ENCODE measurements around the gene CREG2.

Gene CREG2

DNA sequence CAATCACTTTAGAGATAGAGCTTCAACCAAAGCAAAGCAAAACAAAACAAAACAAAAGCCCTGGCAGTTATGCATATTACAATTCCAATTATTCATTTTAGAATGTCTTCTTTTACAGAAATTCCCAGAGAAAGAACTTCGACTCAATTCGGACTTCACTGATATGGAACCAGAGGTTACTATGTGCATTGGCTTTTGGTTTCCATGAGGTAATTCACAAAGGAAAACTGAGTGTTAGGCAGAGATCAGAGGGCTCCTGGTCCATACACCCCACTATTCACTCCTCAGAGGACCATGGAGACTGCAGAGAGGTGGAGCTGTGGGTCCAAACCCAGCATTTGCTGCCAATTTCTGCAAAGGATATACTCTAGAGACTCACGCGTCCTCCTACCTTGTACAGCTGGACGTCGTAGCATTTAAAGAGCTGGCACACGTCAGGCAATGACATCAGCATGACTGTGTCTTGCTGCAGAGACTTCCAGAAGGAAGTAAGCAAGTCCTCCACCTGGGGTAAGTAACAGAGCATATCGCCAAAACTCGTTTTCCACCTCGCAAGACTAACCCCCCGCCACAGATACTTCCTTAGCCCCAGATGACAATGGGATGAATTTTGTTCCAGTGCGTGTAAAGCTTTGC, 31.3 kb upstream of the CREG2 start:
- Mint-ChIP-seq H3K27ac (no peak overlapping the region), H3K27me3 (no peaks in the 10 kb centered on the region), H3K36me3 (no peaks in the 10 kb centered on the region), H3K4me3 (no peak overlapping the region), H3K4me1 (peaks cover 4 to 6% of the 10 kb centered on the region in 2 donors), H3K9me3 (peaks cover 0 to 2% of the 10 kb centered on the region in 2 donors)
- no peak for DNase-seq
- peak; percentile 27 to 42 for ATAC-seq (replicated peaks)

DNA sequence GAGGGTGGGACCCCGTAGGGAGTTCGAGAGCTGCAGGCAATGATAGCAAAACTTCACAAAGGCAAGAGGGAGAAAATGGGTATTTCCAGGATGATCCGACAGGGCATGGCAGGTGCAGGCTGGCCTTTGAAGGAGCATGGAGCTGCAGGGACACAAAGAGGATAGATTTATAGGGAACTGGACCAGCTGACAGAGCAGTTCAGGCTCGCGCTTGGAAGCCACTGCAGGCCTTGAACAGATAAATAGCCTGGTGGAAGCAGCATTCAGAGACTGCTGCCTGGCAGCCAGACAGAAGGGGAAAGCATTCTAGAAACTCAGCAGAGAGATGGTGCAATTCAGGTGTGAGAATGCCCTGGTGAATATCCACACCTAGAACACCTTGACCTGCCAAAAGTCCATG, 29.3 kb upstream of the CREG2 start:
- Mint-ChIP-seq H3K27me3 (no peaks in the 10 kb centered on the region), H3K4me3 (no peak overlapping the region), H3K36me3 (no peaks in the 10 kb centered on the region), H3K27ac (no peak overlapping the region), H3K4me1 (peaks cover 4 to 6% of the 10 kb centered on the region in 2 donors), H3K9me3 (peaks cover 0 to 2% of the 10 kb centered on the region in 2 donors)
- DNase-seq (no peak), ATAC-seq (replicated peaks) (no peak)

DNA sequence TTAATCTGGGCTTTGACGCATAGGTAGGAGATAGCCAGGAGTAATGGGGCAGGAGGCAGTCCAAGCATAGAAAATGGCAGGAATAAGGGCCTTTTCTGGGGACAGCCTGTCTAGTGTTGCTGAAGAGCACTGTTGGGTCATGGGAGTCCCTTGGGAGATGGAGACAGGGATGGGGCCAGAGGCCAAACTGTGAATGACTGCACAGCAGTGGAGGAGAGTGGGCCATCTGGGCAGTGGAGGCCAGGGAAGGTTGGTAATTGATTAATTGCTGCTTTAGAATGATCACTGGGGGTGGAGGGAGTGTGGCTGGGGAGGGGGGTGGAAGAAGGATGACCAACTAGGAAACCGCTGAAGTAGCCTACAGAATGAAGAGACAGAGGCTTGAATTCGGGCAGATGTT, 28.6 kb upstream of the CREG2 start:
- H3K4me1 Mint-ChIP-seq: peaks cover 4 to 6% of the 10 kb centered on the region in 2 donors
- no peak overlapping the region for H3K4me3 Mint-ChIP-seq
- no peak overlapping the region for H3K27ac Mint-ChIP-seq
- no peaks in the 10 kb centered on the region for H3K27me3 Mint-ChIP-seq
- DNase-seq (no peak), ATAC-seq (replicated peaks) (no peak)
- H3K9me3 Mint-ChIP-seq: peaks cover 0 to 2% of the 10 kb centered on the region in 2 donors
- H3K36me3 Mint-ChIP-seq: no peaks in the 10 kb centered on the region

DNA sequence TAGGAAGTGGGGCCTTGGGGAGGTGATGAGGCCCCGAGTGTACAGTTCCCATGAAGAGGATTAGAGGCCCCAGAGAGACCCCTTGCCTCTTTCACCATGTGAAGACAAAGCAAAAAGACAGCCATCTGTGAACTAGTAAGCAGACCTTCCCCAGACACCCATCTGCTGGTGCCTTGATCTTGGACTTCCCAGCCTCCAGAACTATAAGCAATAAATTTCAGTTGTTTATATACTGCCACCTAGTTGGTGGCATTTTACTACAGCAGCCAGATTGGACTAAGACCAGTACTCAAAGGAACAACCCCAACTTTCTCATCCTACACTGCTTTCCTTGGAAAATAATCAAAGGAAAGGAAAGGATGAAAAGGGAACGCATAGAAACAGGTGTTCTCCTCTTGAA, 27.9 kb upstream of the CREG2 start:
- Mint-ChIP-seq H3K9me3 (peaks cover 0 to 2% of the 10 kb centered on the region in 2 donors), H3K27me3 (peaks cover 0 to 1% of the 10 kb centered on the region in 2 donors), H3K27ac (no peak overlapping the region), H3K4me3 (no peak overlapping the region), H3K4me1 (peaks cover 4 to 6% of the 10 kb centered on the region in 2 donors), H3K36me3 (no peaks in the 10 kb centered on the region)
- ATAC-seq (replicated peaks): no peak
- DNase-seq: no peak

DNA sequence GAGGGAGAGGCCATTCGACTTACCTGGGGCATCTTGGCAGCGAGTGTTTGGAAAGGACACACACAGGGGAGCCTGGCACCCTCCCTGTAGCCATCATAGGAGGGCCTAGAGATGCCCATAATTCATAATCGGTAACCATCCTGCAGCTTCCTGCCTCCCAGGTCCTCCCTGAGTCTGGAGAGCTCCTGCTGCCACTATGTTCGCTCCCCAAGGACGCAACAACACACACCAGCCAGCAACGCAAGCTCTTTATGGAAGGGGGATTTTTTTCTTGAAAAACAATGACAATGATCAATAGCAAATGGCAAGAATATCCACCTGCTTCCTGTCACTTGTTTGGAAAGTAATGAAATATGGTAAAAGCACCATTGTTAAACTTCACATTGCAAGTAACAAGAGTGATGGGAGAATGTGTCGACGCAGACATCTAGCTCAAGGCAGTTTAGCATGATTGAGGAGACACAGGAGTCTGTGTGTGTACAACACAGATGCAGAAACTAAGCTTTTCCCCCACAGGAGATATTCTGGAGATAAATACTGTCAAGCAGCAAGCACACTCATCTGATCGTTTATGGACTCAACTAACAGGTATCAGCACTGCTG, 24.9 kb upstream of the CREG2 start:
- DNase-seq (no peak), ATAC-seq (replicated peaks) (no peak)
- H3K36me3 Mint-ChIP-seq: no peaks in the 10 kb centered on the region
- H3K4me3 Mint-ChIP-seq: no peak overlapping the region
- peaks cover 0 to 2% of the 10 kb centered on the region in 2 donors for H3K9me3 Mint-ChIP-seq
- peaks cover 0 to 6% of the 10 kb centered on the region in 2 donors for H3K27me3 Mint-ChIP-seq
- peaks cover 0 to 2% of the 10 kb centered on the region in 2 donors for H3K4me1 Mint-ChIP-seq
- no peak overlapping the region for H3K27ac Mint-ChIP-seq

DNA sequence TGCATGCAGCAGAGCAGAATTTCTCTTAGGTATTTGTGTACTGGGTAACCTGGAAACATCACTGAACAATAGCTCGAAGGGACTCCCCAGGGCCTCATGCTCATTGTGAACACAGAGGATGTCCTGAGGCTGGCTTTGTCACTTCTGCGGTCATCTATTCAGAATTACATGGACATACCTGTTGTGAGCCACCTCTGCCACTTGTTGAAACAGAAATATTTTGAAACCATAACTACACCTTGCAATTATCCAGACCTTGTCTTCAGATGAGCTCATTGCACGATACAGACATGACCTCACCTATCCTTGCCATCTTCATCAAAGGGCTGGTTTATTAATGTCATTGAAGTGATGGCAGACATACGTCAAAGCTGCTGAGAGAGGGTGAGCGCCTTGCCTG, 23.4 kb upstream of the CREG2 start:
- H3K27ac Mint-ChIP-seq: no peak overlapping the region
- peaks cover 0 to 6% of the 10 kb centered on the region in 2 donors for H3K27me3 Mint-ChIP-seq
- ATAC-seq (replicated peaks) (no peak), DNase-seq (no peak)
- H3K36me3 Mint-ChIP-seq: no peaks in the 10 kb centered on the region
- peaks cover 0 to 2% of the 10 kb centered on the region in 2 donors for H3K9me3 Mint-ChIP-seq
- H3K4me1 Mint-ChIP-seq: peaks cover 4 to 5% of the 10 kb centered on the region in 2 donors
- H3K4me3 Mint-ChIP-seq: no peak overlapping the region

DNA sequence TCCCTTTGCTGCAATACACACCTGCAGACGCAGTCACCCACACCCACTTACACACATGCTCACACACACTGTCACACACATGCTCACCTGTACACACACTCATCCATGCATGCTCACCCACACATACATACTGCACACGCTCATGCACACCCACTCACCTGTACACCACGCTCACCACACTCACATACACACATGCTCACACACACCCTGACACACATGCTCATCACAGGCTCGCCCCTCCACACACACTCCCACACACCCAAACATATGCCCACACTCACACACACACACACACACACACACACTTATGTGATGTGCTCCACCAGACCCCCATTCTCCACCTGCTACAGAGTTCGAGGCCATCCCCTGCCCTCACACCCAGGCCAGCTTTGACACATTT, 22.8 kb upstream of the CREG2 start:
- H3K4me3 Mint-ChIP-seq: no peak overlapping the region
- H3K27ac Mint-ChIP-seq: no peak overlapping the region
- DNase-seq (no peak), ATAC-seq (replicated peaks) (no peak)
- no peaks in the 10 kb centered on the region for H3K36me3 Mint-ChIP-seq
- peaks cover 0 to 2% of the 10 kb centered on the region in 2 donors for H3K9me3 Mint-ChIP-seq
- peaks cover 0 to 6% of the 10 kb centered on the region in 2 donors for H3K27me3 Mint-ChIP-seq
- peaks cover 11% of the 10 kb centered on the region in 2 donors for H3K4me1 Mint-ChIP-seq

DNA sequence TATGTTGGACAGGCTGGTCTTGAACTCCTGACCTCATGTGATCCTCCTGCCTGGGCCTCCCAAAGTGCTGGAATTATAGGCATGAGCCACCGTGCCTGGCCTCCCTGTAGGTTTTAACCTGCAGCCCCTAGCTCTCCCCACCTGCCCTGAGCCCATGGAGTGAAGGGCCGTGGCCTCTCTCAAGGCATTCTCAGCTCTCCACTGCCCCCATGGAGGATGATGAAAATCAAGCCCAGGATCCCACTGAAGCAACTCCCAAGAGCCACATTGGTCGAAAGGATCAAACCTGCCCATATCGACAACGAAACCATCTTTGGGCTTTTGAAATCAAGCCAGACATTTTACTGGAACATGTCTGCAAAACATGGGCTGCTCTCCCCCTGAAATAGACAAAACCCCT, 22.4 kb upstream of the CREG2 start:
- ATAC-seq (replicated peaks) (no peak), DNase-seq (no peak)
- Mint-ChIP-seq H3K4me1 (peaks cover 12 to 13% of the 10 kb centered on the region in 2 donors), H3K36me3 (no peaks in the 10 kb centered on the region), H3K27ac (no peak overlapping the region), H3K27me3 (peaks cover 0 to 6% of the 10 kb centered on the region in 2 donors), H3K4me3 (no peak overlapping the region), H3K9me3 (no peaks in the 10 kb centered on the region)

DNA sequence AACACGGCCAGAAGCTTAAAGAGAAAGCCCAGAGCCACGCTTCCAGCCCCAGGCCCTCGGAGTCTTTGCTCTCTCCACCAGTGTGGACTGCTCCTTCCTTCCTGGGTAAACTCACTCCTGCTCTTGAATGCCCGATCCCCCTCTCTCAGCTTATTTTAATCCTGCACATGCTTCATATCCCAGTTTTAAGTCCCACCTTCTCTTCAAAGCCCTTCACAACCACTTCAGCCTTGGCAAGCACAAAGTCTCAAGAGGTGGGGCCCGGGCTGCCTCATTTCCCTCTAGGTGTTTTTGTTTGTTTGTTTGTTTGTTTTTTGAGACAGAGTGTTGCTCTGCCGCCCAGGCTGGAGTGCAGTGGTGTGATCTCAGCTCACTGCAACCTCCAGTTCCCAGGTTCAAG, 21.6 kb upstream of the CREG2 start:
- Mint-ChIP-seq H3K27ac (no peak overlapping the region), H3K4me3 (no peak overlapping the region), H3K4me1 (peaks cover 12 to 21% of the 10 kb centered on the region in 2 donors), H3K27me3 (peaks cover 0 to 6% of the 10 kb centered on the region in 2 donors), H3K36me3 (no peaks in the 10 kb centered on the region), H3K9me3 (no peaks in the 10 kb centered on the region)
- DNase-seq (no peak), ATAC-seq (replicated peaks) (no peak)

DNA sequence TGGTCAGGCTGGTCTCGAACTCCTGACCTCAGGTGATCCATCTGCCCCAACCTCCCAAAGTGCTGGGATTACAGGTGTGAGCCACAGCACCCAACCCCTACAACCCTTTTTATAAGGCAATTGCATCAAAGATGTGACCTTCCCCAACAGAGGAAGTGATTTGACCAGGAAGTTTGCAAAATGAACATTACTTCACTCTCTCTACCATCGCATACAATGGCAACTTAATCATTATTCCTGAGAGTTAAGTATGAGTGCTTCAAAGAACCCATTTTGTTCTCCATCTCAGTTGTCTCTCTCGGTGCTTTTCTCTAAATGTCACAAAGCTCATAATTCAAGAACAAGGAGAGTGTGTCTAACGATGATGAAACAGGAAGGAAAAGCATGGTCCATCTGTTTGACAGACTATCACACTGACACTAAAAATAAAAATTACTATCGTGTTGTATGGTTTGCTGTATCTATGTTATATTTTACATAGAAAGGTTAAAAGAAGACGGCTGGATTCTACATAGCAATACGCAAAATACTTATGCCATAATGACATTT, 18.1 kb upstream of the CREG2 start:
- H3K27ac Mint-ChIP-seq: peak overlapping the region; percentile 26
- H3K36me3 Mint-ChIP-seq: no peaks in the 10 kb centered on the region
- DNase-seq (no peak), ATAC-seq (replicated peaks) (no peak)
- H3K4me1 Mint-ChIP-seq: peaks cover 37 to 53% of the 10 kb centered on the region in 2 donors
- peaks cover 0 to 6% of the 10 kb centered on the region in 2 donors for H3K27me3 Mint-ChIP-seq
- no peaks in the 10 kb centered on the region for H3K9me3 Mint-ChIP-seq
- peak overlapping the region in 1 of 2 donors; percentile 44 for H3K4me3 Mint-ChIP-seq

DNA sequence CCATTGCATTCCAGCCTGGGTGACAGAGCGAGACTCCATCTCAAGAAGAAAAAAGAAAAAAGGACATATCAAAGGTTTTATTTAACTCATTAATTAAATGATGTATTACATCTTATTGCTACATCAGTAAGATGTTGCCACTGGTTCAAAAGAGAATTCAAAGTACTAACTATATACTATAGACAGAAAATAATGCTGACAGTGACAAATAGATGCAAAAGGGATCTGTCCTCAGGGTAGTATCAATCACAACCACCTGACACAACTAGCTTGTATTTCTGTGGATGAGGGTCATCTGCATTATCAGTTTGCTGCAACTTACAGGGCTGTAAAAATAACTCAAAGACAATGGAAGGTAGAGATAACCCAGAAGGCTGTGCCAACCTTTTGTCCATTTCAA, 16.4 kb upstream of the CREG2 start:
- Mint-ChIP-seq H3K27me3 (no peaks in the 10 kb centered on the region), H3K4me3 (no peak overlapping the region), H3K27ac (no peak overlapping the region), H3K4me1 (peaks cover 48 to 69% of the 10 kb centered on the region in 2 donors), H3K36me3 (no peaks in the 10 kb centered on the region), H3K9me3 (no peaks in the 10 kb centered on the region)
- no peak for DNase-seq
- ATAC-seq (replicated peaks): no peak

DNA sequence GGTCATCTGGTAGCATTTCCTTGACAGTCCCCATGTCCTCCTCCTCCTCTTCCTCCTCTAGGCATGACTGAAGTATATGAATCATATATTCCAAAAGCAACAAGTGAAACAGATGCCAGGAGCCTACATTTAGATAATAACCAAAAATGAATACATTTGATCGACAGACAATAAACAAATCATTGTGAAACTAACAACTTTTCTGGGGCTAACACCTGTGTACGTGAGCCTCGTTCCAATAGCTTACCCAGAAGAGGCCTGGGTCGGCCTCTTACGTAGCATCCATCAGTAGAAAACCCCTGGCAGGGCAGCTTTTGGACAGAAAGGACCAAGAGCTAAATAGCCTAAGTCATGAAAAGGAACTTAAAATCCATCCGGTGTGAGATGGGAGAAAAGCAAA, 15.3 kb upstream of the CREG2 start:
- Mint-ChIP-seq H3K9me3 (no peaks in the 10 kb centered on the region), H3K4me3 (no peak overlapping the region), H3K4me1 (peaks cover 48 to 77% of the 10 kb centered on the region in 2 donors), H3K27ac (peak overlapping the region; percentile 25), H3K27me3 (no peaks in the 10 kb centered on the region), H3K36me3 (no peaks in the 10 kb centered on the region)
- no peak for DNase-seq
- no peak for ATAC-seq (replicated peaks)

DNA sequence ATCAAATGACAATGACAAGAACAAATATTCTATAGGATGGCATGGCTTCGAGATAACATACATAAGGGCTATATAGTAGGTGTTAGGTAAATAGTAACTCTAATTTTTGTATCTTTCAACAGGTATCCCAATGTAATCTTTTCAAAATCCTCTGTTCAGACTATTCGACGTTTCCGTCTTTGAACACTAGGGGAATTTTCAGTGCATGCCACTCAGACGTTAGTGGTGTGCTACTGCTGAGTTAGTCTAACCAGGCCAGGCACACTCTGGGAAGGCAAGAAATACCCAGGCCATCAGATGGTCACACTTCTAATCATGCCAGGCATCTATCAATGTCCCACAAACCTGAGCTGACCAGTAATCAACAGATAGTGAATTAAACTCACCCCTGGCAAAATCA, 14.6 kb upstream of the CREG2 start:
- Mint-ChIP-seq H3K4me3 (no peak overlapping the region), H3K27ac (no peak overlapping the region), H3K36me3 (no peaks in the 10 kb centered on the region), H3K27me3 (no peaks in the 10 kb centered on the region), H3K4me1 (peaks cover 48 to 77% of the 10 kb centered on the region in 2 donors), H3K9me3 (no peaks in the 10 kb centered on the region)
- ATAC-seq (replicated peaks) (no peak), DNase-seq (no peak)

DNA sequence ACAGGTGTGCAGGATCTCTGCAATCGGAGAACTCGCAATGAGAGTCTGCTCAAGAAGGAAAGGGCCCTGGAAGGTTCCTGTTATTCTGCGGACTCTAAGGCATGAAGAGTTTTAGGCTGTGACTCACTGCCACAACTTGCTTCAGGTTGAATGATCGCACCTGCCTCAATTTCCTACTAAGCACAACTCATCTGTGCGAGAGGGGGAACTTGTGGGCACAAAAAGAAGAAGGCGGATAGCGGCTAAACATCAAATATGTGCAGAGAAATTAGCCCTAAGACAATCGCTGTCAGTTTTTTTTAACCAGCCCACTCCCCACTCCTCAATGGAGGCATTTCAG, 14.0 kb upstream of the CREG2 start:
- ATAC-seq (replicated peaks): peak; percentile 77 to 86
- Mint-ChIP-seq H3K27me3 (peaks cover 0 to under 1% of the 10 kb centered on the region in 2 donors), H3K9me3 (no peaks in the 10 kb centered on the region), H3K4me1 (peaks cover 48 to 77% of the 10 kb centered on the region in 2 donors), H3K27ac (peak overlapping the region; percentile 80), H3K4me3 (peak overlapping the region; percentile 23 to 72), H3K36me3 (no peaks in the 10 kb centered on the region)
- peak; percentile 41 for DNase-seq

All from stimulated activated naive B cell treated with anti-CD40 and anti-IgM and Interleukin-4, amounts not matched to agents 10 μg/mL and 1 μg/mL and 100 μg/mL, for 72 hours (primary cell).